Measurements from ENCODE around the gene ELL.

ELL gene

DNA sequence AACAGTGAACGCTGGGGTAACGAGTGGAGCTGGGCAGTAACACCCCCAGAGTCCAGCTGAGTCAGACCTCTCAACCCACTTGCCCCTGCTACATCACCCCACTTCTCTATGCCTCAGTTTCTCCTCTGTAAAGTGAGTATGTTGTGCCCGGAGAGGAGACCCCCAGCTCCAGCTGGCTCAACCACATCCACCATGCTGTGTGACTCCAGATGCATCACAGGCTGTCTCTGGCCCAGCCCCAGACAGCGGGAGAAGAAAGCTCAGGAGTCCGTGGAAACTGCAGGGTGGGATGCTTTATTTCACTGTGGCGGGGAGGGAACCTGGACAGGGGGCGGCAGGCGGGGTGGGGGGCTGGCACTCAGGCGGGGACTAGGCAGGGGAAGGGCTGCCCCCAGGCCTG, 9.6 kb upstream of the ELL start:
- no peak for DNase-seq (ENCODE audit: low read depth)

DNA sequence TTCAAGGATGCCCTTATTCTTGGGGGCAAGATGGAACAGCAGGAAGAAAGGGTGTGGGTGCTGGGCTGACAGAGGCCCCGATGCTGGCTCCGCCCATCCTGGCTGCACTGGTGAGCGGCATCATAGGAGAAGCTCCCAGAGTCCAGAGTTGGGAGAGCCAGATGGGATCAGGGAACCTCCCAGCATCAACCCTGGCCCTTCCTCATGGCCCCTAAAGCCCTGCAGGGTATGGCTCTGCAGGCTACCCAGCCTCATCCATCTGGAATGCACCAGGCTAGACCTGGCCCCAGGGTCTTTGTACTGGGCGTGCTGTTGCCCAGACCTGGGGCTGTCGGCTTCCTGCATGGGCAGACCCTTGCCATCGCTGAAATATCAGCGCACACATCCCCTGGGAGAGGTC, 7.9 kb upstream of the ELL start:
- no peak for DNase-seq (ENCODE audit: low read depth)

DNA sequence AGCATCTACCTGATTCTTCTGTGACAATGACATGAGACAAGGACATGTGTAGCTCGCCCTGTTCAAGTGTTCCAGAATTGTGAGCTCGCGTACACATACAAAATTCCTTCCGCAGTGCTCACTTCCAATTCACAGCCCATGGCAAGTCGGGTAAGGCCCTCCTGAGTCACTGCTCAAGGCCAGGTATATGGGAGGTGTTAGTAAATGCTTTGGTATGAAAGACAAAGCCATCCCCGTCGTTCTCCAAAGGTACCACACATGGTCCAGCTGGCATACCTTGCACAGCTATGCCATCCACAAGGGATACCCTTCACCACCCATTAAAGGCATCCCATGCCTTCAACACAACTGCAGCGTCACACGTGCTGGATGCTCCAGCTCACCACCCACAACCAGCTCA, 4.4 kb upstream of the ELL start:
- DNase-seq (ENCODE audit: low read depth), result no peak

DNA sequence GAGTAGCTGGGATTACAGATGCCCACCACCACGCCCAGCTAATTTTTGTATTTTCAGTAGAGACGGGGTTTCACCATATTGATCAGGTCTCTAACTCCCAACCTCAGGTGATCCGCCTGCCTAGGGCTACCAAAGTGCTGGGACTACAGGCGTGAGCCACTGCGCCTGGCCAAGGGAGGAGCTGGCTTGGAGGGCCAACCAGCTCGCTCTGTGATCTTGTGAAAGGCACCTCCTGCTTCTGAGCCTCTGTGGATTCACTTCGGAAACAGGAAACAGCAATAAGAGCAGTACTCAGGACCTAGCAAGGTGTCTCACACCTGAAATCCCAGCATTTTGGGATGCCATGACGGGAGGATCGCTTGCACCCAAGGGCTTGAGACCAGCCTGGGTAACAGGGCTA, 2.0 kb upstream of the ELL start:
- no peak for DNase-seq (ENCODE audit: low read depth)

DNA sequence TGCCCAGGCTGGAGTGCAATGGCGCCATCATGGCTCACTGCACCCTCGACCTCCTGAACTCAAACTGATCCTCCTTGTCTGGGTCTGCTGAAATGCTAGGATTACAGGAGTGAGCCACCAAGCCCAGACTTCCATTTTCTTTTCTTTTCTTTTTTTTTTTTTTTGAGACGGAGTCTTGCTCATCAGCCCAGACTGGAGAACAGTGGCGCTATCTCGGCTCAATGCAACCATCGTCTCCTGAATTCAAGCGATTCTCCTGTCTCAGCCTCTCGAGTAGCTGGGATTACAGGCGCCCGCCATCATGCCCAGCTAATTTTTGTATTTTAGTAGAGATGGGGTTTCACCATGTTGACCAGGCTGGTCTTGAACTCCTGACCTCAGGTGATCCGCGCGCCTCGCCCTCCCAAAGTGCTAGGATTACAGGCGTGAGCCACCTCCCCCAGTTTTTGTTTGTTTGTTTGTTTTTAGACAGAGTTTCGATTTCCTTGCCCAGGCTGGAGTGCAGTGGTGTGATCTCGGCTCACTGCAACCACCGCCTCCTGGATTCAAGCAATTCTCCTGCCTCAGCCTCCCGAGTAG, 1.1 kb upstream of the ELL start:
- DNase-seq (ENCODE audit: low read depth), result peak; percentile 19

DNA sequence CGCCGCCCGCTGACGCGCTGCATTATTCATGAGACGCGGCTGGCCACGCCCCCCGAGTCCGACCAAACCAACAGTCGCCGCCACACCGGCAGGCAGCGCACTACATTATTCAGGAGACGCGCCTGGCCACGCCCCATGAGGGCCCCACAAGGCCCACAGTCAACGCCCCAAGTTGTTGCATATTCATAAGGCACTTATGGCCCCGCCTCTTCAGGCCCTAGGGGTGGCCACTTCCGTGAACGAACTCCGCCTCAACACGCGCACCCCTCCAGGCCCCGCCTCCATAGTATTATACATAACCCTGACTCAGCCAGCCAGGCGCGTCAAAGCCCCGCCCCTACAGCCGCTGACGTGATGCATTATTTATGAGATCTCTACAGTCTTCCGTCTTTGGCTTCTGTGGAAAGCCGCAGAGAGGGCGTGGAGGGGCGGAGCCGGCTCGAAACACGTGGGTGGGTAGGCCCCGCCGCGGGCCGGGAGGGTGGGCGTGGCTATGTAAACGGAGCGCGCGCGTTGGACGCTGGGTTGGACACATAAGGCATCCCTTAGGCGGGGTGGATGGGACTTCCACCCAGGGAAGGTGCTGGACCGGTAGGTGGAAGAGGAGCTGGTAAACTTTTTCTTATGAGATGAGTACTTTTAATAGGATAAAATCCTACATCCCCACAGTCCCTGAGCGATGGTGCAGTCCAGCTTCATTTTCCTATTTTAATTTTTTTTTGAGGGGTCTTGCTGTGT, 423 bp upstream of the ELL start:
- DNase-seq (ENCODE audit: low read depth), result peak; percentile 100

DNA sequence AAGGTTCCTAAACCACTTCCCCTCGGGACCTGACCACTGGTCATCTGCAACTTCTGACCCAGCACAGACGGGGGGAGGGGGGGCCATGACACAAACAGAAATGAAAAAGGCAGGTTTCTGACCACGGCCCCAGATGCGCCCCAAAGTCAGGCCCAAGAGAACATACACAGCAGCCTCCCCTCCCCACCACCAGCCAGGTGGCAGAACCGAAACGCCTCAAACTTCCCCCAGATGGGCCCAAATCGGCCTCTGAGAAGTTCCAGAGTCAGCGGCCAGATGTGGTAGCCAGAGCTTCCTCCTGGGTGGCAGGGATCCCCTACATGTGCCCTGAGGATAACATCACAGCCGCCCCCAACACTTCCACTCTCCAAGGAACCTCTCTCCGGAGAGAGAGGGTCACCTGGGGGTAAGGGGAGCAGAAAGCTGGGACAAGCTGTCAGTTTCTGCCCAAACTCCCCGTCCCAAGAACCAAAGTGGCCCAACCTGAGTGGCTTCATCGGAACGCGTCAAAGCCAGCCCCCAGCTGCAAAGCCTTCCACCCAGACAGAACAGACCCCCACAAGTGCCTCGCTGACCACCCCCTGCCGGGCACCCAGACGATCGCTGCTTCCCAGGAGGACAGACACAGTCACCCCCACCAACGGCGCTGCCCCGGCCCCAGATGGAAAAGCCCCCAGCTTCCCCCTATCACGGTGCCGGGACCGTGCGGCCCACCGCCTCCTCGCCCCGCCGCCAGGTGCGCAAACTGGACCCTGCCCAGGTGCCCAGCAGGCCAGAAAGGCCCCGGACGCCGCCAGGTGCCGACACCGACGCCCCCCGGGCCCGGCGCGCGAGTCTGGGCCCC, 800 bp downstream of the ELL start:
- peak; percentile 13 for DNase-seq (ENCODE audit: low read depth)

DNA sequence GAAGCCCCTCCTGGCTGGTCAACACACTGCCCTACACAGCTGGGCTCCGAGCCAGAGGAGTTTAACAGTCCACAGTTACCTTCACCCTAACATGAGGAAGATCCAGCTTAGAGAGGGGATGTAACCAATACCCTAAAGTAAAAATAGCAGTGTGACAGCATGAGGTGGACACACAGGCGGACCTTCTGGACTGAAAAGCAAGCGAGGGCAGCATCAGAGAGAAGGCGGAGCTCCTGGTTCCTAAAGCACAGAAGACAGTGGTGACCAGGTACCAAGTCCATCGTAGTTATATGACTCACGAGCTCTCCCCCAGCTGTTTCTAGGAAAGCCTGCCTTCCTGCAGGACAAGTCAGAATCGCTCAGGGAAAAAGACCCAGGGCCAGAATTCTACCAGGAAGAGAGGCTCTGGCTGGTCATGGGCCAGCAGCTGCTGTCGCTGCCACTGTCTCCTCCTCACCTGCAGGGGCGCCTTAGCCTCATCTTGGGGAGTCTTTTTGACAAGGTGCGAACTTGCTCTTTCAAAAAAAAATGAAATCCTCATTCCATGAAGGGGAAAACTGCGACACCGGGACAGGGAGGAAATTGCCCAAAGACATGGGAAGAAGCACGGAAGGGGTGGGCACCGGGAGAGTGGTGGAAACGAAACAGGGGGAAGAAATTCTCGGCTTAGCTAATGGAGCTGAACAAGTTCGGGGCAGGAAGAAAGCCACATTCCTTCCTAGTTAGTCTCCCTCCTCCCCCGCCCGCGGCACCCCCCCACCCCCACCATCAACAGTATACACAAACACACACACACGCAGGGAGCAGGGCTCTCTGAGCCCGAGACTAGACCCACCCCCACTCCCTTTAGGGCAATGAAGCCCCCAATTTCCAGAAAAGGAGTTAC, 1.7 kb downstream of the ELL start:
- DNase-seq (ENCODE audit: low read depth), result peak; percentile 92

DNA sequence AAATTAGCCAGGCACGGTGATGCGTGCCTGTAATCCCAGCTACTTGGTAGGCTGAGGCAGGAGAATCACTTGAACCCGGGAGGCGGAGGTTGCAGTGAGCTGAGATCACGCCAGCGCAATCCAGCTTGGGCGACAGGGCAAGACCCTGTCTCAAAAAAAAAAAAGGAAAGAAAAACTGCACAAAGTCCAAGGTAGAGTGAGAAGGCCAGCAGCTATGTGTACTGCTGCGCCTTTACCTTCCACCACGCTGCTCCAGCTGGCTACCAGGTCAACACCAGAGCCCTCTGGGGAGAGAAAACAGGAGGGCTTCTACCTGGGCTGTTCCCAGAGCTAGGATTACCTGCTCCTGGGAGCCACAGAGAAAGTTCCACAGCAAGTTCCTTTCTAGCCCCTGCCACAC, 3.2 kb downstream of the ELL start:
- DNase-seq (ENCODE audit: low read depth), result no peak

DNA sequence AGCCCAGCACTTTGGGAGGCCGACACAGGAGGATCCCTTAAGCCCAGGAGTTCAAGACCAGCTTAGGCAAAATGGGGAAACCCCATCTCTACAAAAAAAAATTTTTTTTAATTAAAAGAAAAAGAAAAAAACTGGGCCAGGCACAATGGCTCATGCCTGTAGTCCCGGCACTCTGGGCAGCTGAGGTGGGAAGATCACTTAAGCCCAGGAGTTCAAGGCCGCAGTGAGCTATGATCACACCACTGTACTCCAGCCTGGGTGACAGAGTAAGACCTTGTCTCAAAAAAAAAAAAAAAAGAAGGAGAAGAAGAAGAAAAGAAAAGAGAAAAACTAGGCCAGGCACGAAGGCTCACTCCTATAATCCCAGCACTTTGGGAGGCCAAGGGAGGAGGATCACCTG, 4.3 kb downstream of the ELL start:
- no peak for DNase-seq (ENCODE audit: low read depth)

DNA sequence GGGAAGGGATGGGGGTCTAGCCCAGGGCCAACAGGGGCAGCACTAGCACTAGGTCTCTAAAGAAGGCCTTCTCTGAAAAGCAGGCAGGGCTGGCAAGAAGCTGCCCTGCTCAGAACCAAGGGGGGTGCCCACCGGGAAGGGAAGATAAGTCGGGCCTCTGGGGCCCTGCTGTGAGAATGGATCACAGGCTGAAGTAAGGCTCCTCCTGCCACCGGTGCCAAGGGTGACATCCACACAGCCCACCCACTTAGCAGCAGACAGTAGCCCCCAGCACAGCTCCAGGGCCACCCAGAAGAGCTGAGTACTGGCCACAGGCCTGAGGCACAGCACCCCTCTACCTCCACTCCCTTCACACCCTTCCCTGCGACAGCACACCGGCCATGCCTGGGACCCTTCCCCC, 5.9 kb downstream of the ELL start:
- DNase-seq (ENCODE audit: low read depth), result no peak

DNA sequence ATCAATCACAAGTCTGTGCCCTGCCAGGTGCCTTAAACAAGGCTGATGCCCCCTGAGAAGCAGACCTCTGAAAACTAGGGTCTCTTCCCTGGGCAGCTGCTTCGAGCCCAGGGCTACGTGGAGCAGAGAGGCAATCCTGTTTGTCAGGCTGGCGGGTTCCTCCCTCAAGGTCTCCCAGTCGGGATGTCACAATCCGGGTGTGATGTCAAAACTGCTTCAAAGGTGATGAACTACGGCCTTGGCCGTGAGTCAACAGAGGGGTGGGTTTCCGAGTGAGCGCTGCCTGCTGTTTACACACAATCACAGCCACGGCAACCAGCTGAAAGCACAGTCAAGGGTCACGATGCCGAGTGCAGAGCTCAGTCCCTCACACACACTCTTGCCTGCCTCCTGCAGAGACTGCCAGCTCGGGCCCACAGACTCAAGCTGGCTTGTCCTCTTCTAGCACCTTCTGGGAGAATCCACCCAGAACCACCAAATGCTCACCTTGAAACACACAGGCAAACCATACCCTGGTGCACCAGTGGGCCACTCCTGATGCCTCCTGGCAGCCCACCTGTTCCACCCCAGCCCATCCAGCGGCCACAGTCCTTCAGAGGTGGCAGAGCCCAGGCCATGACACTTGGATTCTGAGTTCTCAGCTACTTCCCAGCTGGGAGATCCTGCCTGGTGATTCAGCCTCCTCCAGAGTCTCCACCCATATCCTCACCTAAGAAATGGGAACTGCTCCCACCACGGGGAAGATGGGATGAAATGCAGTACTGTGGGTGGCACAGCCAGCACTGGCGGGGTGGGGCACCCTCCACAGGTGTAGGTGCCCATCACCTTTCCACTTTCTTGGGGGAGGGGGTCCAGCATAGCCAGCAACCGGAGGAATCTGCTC, 6.8 kb downstream of the ELL start:
- peak; percentile 93 for DNase-seq (ENCODE audit: low read depth)

DNA sequence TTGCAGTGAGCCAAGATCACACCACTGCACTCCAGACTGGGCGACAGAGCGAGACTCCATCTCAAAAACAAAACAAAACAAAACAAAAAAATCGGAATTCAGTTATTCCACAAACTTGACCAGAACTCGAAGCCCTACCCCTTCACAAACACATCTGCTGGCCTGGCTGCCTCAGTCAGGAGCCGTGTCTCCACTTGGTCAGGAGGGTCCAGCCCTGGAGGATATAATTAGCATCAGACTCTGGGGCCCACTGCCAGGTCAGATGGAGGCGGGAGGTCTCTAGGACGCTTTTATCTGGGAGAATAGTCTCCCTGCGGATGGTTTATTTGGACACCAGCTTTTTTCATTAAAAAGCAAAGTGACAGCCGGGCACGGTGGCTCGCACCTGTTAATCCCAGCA, 8.0 kb downstream of the ELL start:
- DNase-seq (ENCODE audit: low read depth), result no peak

DNA sequence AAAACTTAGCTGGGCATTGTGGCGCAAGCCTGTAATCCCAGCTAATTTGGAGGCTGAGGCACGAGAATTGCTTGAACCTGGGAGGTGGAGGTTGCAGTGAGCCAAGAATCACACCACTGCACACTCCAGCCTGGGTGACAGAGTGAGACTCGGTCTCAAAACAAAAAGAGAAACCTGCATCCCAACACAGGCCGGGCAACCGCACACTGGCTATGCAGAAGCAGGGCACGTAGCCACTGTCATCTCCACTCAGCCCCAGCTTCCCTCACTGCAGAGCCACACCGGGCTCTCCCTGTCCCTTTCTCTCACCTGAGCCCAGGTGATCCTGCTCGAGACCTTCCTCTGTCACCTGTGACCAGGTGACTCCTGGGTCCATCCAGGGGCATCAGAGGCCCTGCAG, 11.7 kb downstream of the ELL start:
- no peak for DNase-seq (ENCODE audit: low read depth)

DNA sequence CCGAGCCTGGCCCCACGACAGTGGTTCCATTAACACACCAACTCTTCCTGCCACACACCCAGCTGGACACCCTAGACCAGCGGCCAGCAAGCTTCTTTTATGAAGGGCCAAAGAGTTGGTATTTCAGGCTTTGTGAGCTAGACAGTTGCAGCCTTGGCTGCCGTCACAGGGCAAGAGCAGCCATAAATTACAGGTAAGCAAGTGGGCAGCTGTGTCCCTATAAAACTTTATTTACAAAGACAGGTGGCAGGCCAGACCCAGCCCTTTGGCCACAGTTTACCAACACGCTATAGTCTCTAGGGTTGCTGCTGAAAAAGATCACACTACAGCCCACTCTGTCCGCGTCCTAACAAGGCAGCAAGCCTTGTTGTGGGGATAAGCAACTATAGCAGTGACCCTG, 13.3 kb downstream of the ELL start:
- no peak for DNase-seq (ENCODE audit: low read depth)

DNA sequence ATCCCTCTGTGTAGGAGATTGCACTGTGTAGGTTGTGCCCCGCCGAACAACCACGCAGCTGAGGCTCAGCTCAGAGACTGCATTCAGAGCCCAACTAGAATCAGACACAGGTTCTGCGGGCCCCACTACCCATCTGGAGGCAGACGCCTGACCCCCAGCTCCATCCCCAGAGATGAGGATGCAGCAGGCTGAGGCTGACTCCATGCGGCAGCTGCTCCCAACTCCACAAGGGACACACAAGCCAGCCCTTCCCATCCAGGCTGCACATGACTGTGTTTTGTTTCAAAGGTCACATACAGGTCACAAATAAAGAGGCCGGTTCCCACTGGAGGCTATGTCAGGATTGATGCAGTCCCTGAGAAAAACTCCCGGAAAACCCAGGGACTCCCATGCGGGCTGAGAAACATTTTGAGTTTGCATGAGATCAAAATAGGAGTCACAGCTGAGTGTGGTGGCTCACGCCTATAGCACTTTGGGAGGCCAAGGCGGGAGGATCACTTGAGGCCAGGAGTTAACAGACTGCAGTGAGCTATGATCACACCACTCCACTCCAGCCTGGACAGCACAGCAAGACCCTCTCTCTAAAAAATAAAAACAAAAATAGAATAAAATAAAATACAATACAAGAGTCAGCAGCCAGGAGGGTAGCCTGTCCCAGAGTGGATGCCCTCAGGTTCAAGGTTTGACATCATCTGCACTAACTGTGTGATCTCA, 14.0 kb downstream of the ELL start:
- no peak for DNase-seq (ENCODE audit: low read depth)

DNA sequence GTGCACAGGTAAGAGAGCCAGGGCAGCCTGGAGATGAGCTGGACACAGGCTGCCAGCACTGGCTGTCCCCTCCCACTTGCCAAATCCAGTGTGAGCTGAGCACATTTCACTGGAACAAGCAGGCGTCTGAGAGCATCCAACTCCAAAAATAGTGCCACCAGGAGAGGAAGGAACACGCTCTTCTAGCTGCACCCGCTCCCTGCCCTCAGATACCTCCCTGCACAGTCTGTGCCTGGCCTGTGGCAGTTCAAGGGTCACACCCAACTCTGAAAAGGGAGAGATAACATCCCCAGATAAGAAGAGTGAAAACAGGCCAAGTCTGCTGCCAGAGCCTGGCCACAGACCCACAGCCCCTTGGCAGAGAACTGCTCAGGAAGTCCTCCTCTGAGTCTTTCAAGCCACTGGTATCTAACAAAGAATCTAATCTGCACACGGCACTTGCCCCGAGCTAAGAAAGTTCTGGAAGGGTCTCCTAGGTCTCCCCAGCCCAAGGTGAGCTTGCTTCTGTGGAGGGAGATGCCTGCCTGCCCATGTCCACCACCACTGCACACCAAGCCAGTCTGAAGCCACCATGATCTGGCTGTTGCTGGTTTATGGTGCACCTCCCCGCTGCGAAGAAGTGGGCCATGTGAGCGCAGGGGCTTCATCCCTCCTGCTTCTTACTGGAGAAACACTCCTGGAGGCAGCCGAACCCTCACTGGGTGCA, 14.7 kb downstream of the ELL start:
- peak; percentile 65 for DNase-seq (ENCODE audit: low read depth)

DNA sequence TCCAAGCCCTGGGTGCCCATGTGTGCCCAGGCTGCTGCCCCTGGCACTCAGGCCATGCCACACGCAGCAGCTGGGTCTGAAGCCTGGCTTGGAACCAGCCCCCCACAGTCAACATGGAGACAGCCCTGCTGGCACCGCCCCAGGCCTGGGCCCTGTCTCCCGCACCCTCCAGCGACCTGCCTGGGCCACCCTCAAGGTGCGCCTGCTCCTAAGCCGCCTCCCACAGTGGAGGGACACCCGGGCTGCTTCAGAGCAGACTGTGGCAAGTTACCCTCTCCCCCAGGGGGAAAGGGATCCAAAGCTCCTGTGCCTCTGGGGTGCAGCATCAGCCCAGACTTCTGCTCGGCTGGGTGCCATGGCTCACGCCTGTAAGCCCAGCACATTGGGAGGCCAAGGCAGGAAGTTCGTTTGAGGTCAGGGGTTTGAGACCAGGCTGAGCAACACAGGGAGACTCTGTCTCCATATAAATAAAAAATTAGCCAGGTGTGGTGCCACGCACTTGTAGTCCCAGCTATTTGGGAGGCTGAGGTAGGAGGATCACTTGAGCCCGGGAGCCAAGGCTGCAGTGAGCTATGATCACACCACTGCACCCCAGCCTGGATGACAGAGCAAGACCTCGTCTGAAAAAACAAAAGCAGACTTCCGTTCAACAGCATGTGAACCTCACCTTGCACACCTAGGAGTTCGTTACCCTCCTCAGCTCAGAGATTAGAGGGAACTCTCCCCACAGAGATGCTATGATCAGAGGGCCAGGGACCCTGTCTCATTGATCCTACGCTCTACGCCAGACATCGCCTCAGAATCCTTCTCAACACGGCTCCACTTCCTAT, 15.6 kb downstream of the ELL start:
- no peak for DNase-seq (ENCODE audit: low read depth)
